ENCODE results near the gene DDX42.

DNA sequence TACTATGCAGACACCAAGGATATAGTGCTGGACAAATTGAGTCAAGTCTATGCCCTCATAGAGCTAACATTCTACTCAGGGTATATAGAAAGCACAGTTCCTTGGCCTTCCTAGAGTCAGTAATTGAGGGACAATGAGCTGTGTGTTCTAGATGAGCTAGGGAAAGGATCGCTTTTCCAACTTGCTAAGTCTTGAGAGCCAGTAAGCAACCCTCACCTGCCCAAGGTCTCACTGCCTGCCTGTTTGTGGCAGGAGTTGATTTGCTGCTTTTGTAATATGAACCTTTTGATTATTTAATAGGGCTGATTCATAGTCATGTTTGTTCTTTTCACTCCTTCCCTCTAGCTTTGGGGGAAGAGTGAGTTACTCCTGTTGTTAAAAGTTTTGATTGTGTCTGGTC lies 6.5 kb downstream of the DDX42 start:
- TF ChIP-seq, protein P1, sequence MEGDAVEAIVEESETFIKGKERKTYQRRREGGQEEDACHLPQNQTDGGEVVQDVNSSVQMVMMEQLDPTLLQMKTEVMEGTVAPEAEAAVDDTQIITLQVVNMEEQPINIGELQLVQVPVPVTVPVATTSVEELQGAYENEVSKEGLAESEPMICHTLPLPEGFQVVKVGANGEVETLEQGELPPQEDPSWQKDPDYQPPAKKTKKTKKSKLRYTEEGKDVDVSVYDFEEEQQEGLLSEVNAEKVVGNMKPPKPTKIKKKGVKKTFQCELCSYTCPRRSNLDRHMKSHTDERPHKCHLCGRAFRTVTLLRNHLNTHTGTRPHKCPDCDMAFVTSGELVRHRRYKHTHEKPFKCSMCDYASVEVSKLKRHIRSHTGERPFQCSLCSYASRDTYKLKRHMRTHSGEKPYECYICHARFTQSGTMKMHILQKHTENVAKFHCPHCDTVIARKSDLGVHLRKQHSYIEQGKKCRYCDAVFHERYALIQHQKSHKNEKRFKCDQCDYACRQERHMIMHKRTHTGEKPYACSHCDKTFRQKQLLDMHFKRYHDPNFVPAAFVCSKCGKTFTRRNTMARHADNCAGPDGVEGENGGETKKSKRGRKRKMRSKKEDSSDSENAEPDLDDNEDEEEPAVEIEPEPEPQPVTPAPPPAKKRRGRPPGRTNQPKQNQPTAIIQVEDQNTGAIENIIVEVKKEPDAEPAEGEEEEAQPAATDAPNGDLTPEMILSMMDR (IDR thresholded peaks at IDR 0.05) = no peak
- TF ChIP-seq POLR2A (IDR thresholded peaks at IDR 0.05) = no peak

Measured in vagina (tissue), 2 donors.